Dermis blood vessel endothelial cell (primary cell): ENCODE data around the gene ZC3H14. TPM values are rescaled to one million over a fixed set of nuclear protein-coding genes. Genes with fewer than 3 reads are reported as not detected.

ENCODE experiments used
- DNase-seq: peaks from one replicate; pipeline ENCODE4 v3.0.0; 2010
- total RNA-seq: library from RNA; depleted of rRNA; stranded (reverse); fragments of >200 nt; gene quantifications from 2 replicates; pipeline ENCODE4 v1.2.3, GENCODE V29; 2014

ZC3H14 gene
- total RNA-seq, 1 donor from 2014 or later = 61.4 TPM

GRCh38 chr14:88612981-88613380, 50.1 kb downstream of the ZC3H14 start:
- DNase-seq = peak; percentile 16

GRCh38 chr14:88613552-88614010, 50.7 kb downstream of the ZC3H14 start:
- peak; percentile 67 for DNase-seq

- peak; percentile 64 for DNase-seq
Observed at GRCh38 chr14:88614218-88614907, 51.5 kb downstream of the ZC3H14 start.

DNA sequence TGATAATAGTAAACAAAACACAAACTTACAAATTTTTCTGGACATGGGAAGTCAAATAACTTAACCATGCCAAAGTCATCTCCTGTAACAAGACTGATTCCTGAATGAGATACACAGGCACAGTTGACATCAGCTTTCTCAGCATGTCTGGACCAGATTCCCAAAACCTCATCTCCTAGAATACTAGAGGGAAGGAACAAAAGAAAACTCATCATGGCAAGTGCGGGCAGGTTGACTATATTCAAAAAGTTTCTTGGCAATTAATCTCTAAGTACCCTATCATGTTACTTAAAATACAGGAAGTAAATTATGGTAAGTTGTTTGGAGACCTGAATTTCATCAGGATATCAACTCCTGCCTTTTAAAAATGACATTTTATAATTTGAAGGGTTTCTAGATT, 53.9 kb downstream of the ZC3H14 start:
- no peak for DNase-seq

DNA sequence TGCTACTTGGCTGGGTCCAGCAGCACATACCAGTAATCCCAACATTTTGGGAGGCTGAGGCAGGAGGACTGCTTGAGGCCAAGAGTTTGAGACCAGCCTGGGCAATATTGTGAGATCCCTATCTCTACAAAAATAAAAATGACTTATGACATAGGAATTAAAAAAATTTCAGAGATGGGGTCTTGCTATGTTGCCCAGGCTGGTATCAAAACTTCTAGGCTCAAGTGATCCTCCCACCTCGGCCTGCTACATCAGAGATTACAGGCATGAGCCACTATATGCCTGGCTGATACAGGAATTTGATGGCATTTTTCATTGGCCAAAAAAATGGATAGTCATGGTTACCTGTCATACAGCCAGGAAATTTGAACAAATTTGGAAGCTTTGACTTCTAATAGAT, 54.6 kb downstream of the ZC3H14 start:
- no peak for DNase-seq

GRCh38 chr14:88618476-88618875, 55.6 kb downstream of the ZC3H14 start:
- no peak for DNase-seq

DNA sequence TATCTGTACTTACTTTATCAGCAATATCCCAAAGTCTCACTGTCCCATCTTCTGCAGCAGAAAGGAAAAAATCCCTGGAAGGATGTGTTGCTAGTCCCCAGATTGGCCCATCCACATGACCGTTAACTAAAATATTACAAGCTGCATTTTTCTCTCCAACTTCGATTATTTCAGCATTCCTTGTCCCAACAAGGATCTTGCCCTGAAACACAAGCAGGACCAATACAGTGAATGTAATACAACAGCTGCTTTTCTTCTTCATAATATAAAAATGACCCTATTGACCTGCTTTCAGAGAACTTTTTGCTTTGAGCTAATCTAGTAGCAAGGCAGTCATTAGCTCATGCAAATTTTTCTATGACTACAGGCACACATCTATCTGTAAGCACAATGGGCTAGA, 58.3 kb downstream of the ZC3H14 start:
- no peak for DNase-seq

DNA sequence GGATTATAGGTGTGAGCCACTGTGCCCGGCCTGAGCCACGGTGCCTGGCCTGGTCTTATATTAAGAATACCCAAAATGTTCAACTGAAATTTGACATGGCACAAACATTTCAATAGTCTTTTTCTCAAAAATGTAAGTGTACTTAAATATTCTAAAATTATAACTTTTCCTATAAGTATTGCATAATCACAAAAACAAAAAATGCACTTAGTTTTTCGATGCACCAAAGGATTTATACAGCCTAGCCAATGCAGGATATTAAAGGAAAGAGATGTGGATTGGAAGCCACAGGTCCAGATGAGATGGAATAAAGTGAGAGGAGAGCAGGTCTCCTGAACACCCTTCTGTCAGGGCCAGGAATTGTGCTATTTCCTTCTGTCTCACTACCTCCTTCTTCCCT, 62.8 kb downstream of the ZC3H14 start:
- DNase-seq = no peak

DNA sequence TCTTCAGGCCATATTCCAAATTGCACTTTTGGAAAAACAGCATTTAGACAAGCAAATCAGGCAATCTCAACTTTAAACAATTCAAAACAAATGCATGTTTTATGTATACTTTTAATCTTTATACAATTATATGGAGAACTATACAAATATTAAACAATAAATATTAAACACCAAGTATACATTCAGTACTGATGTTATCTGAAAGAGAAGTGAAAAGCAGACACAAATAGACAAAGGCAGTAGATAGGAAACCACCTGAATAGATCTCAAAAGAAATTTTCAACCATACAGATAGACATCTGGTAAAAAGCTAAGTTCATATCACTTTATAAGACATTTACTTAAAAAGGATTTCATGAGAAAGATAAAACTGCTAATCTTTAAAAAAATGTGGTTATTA, 65.2 kb downstream of the ZC3H14 start:
- DNase-seq = no peak

DNA sequence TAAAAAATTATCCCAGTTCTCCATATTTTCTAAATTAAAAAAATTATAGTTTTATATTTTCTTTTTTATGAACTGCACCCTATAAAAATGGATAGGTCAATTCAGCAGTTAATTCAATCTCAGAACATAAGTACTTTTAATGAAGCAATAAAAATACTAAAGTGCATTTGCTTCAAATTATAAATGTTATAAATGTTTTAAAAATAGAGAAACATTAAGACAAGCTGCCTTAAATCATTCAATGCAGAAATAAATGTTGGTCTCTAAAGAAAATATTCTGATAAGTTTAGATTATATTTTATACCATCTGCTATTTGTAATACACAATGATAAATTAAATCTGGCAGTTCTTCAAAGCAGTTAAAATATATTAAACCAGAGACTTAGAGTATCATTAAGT, 65.6 kb downstream of the ZC3H14 start:
- no peak for DNase-seq

- DNase-seq = peak; percentile 45
Observed at GRCh38 chr14:88630565-88630964, 67.7 kb downstream of the ZC3H14 start.

- DNase-seq = no peak
Observed at GRCh38 chr14:88631091-88631490, 68.3 kb downstream of the ZC3H14 start.

DNA sequence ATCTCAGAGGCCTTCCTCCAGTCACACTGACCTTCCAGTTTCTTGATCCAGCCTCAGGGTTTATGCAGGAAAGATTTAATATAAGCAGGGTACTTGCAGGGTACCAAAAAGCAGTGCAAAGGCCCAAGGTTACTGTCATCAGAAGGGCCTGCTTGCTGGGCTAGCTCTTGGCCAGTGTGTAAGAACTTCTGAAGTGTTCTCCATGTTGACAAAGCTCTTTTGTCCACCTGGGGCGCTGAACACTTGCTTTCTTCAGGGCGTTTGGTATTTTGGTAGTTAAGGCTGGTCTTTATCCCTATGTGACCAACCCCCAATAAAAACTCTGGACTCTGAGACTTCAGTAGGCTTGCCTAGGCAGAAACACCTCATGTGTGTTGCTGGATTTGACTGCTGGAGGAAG, 69.7 kb downstream of the ZC3H14 start:
- DNase-seq = no peak

DNA sequence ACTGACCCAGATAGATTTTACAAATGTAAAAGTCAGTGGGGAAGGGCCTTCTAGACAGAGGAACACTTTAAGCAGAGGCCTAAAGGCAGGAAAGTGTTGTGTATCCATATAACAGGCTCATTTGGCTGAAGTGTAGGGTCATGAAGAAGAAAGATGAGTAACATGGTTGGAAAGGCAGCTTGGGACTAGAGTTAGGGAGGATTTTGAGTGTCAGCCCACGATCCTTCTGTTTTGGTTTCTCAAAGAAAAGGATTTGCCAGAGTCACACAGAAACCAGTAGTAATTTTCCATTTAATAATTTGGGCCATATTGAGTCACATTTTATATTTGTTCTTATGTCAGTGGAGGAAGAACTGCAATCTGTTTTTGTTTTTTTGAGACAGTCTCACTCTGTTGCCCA, 76.4 kb downstream of the ZC3H14 start:
- no peak for DNase-seq

- DNase-seq = no peak
Observed at GRCh38 chr14:88660056-88660455, 97.2 kb downstream of the ZC3H14 start.

DNA sequence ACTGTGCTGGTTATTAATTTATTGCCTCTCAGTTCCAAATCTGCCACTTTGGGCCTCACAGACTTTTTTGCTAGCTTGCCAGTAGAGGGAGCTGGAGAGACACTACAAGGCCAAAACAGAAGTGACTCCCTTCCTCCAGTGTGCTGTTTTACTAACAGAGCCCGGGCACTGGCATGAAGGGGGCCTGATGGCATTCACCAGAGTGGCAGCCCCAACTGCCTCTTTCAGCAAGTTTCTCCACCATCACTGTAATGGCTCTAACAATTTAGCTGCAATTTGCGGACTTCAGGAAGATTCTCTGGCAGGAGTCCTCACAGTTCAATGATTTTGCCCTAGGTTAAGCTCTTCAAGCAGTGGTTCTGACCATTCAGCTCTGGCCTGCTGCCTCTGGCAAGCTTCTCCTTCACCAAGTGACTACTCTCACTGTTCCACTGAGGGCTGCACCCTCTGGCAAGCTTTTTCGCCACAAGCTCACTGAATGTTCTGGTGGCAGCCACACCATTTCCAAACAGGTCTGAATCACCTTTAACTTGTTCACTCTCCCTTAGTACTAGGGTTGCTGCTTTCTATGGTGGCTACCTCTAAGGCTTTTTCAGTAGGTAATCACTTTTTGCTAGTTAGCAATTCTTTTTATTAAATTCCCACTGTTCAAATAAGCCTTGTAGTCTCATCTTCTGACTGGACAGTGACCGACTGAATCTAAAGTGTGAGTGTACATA, 104.9 kb downstream of the ZC3H14 start:
- peak; percentile 83 for DNase-seq

GRCh38 chr14:88668448-88669116, 105.7 kb downstream of the ZC3H14 start:
- no peak for DNase-seq

- no peak for DNase-seq
Observed at GRCh38 chr14:88669346-88669745, 106.5 kb downstream of the ZC3H14 start.

Other genes starting within 250 kb of the ZC3H14 start
- gene KCNK10, start 239.8 kb upstream of the ZC3H14 start, total RNA-seq = not detected in 2 replicates
- gene SPATA7, start 177.4 kb upstream of the ZC3H14 start, total RNA-seq = 8.0 and 8.8 TPM in 2 replicates
- gene PTPN21, start 8.0 kb upstream of the ZC3H14 start, total RNA-seq = 6.3 and 7.3 TPM in 2 replicates
- gene EML5, start 229.9 kb downstream of the ZC3H14 start, total RNA-seq = under 0.01 and 0.19 TPM in 2 replicates